K562 (cell line): ENCODE measurements around the gene NAPEPLD. TPM values are rescaled to one million over a fixed set of nuclear protein-coding genes. Genes with fewer than 3 reads are reported as not detected.

Source experiments
- ARID3A ChIP-seq: IDR thresholded peaks from 2 replicates; pipeline ENCODE4 v1.6.1; 2012; ENCODE audit warnings: low read depth, low read length, improper control_type of control experiment, borderline replicate concordance
- ARNT ChIP-seq, 2 experiments: fragments of 450-650 bp; IDR thresholded peaks; 2 replicates each; pipeline ENCODE4 v1.6.1; 2016; ENCODE audit warnings: mild to moderate bottlenecking in 1 of 2
- BRD4 ChIP-seq: fragments of 200-600 bp; sonication (generic); IDR thresholded peaks from 2 replicates; pipeline ENCODE4 v1.6.1; 2017; ENCODE audit warnings: inconsistent platforms
- CGGBP1 ChIP-seq: fragments of 250-450 bp; sonication (Bioruptor Pico); IDR thresholded peaks from 2 replicates; pipeline ENCODE4 v1.9.0; 2021; ENCODE audit warnings: mild to moderate bottlenecking
- CHCHD3 ChIP-seq: fragments of 250-450 bp; sonication (Bioruptor Pico); IDR thresholded peaks from 2 replicates; pipeline ENCODE4 v2.1.2; 2022; ENCODE audit warnings: mild to moderate bottlenecking
- ERF ChIP-seq: fragments of 450-650 bp; formaldehyde crosslinking; IDR thresholded peaks from 2 replicates; pipeline ENCODE4 v1.4.0; 2020; ENCODE audit warnings: mild to moderate bottlenecking, mixed read lengths
- FOXA1 ChIP-seq: fragments of 450-650 bp; IDR thresholded peaks from 2 replicates; pipeline ENCODE4 v1.6.1; 2016; ENCODE audit warnings: mild to moderate bottlenecking, borderline replicate concordance
- FOXK2 ChIP-seq, 2 experiments: fragments of 450-650 bp; IDR thresholded peaks in 1 of 2; conservative IDR thresholded peaks in 1 of 2; 2 replicates each; pipeline ENCODE4 v1.6.1; 2016; ENCODE audit warnings: low read depth in 2 of 2, mild to moderate bottlenecking in 1 of 2
- GMEB1 ChIP-seq: fragments of 250-450 bp; sonication (Bioruptor Pico); IDR thresholded peaks from 2 replicates; pipeline ENCODE4 v1.4.0; 2020; ENCODE audit warnings: mild to moderate bottlenecking
- HINFP ChIP-seq: fragments of 450-650 bp; conservative IDR thresholded peaks from 2 replicates; pipeline ENCODE4 v1.6.1; 2016; ENCODE audit warnings: missing genetic modification characterization, low read depth, mild to moderate bottlenecking, control low read depth, missing compliant biosample characterization
- NR2C2 ChIP-seq, 2 experiments: fragments of 200-800 bp in 1 of 2; sonication (Bioruptor generic) in 1 of 2; sonication (generic) in 1 of 2; formaldehyde crosslinking in 1 of 2; IDR thresholded peaks; 2 replicates each; pipeline versions ENCODE4 v1.6.1 to v1.8.0; 2016 to 2022; ENCODE audit warnings: mild to moderate bottlenecking in 1 of 2, missing compliant biosample characterization in 1 of 2, missing genetic modification characterization in 1 of 2, missing genetic modification reagents in 1 of 2
- PCBP2 ChIP-seq: fragments of 200-400 bp; formaldehyde crosslinking; IDR thresholded peaks from 2 replicates; pipeline ENCODE4 v1.6.1; 2018; ENCODE audit warnings: low read length, low read depth, mild to moderate bottlenecking, moderate library complexity; ENCODE audit not compliant: poor library complexity, severe bottlenecking
- RNF2 ChIP-seq: sonication (generic); IDR thresholded peaks from 2 replicates; pipeline ENCODE4 v1.6.1; 2016
- SMARCA4 ChIP-seq: fragments of 450-650 bp; IDR thresholded peaks from 2 replicates; pipeline ENCODE4 v1.6.1; 2016
- SMC3 ChIP-seq: conservative IDR thresholded peaks from 2 replicates; pipeline ENCODE4 v1.6.1; 2011; ENCODE audit warnings: low read depth, low read length, improper control_type of control experiment; ENCODE audit not compliant: insufficient read depth
- TRIM25 ChIP-seq: fragments of 450-650 bp; IDR thresholded peaks from 2 replicates; pipeline ENCODE4 v1.7.0; 2016; ENCODE audit warnings: borderline replicate concordance
- ZNF384 ChIP-seq: IDR thresholded peaks from 2 replicates; pipeline ENCODE4 v1.6.1; 2012; ENCODE audit warnings: low read depth, low read length, improper control_type of control experiment
- ZSCAN29 ChIP-seq: fragments of 450-650 bp; IDR thresholded peaks from 2 replicates; pipeline ENCODE4 v1.6.1; 2017
- polyA plus RNA-seq, 8 experiments: library from polyadenylated mRNA; depleted of rRNA in 4 of 8; stranded (reverse) in 5 of 8; unstranded in 3 of 8; fragments of >200 nt; fragmentation: Nextera tagmentation in 2 of 8; fragmentation: Illumina TruSeq in 1 of 8; extraction: Ambion mirVana in 2 of 8; extraction: Trizol in 1 of 8; gene quantifications; 2 replicates each; pipeline versions ENCODE4 v1.2.1 to v1.2.3, GENCODE V29; 2011 to 2014; ENCODE audit warnings: inconsistent platforms in 1 of 8, missing spikeins in 1 of 8
- total RNA-seq, 7 experiments: library from RNA; depleted of rRNA in 6 of 7; stranded (reverse); fragments of >200 nt in 6 of 7; fragmentation: Illumina TruSeq in 2 of 7; extraction: Trizol in 2 of 7; gene quantifications; 2 replicates each; pipeline versions ENCODE4 v1.2.1 to v1.2.3, GENCODE V29; 2011 to 2021; ENCODE audit warnings: low replicate concordance in 1 of 7

NAPEPLD gene
- total and polyA plus RNA-seq, 9 of the 15 experiments (the other 6 are each of a cell fraction or from before 2014, with no cell fraction given), result 3.2 to 11.0 (median 7.5) TPM

GRCh38 chr7:103119791-103120291 lies 29.1 kb downstream of the NAPEPLD start (continued):
- peak; percentile 98 for TF ChIP-seq SMARCA4
- peak; percentile 90 to 99 for TF ChIP-seq ARNT (IDR thresholded peaks at IDR 0.05)
- no peak for TF ChIP-seq GMEB1 (CRISPR knock-in tag)
- peak; percentile 88 for TF ChIP-seq ARID3A
- no peak for TF ChIP-seq FOXA1
- TF ChIP-seq HINFP (tag), result no peak
- no peak for TF ChIP-seq SMC3
- no peak for TF ChIP-seq BRD4
- no peak for TF ChIP-seq ZNF384
- no peak for TF ChIP-seq CHCHD3
- no peak for TF ChIP-seq ZSCAN29
- TF ChIP-seq ERF (CRISPR knock-in tag), result no peak
- TF ChIP-seq TRIM25, result no peak
- no peak for TF ChIP-seq NR2C2 (CRISPR knock-in tag; IDR thresholded peaks at IDR 0.05)
- TF ChIP-seq NR2C2 (tag; IDR thresholded peaks at IDR 0.05), result no peak
- TF ChIP-seq CGGBP1 (CRISPR knock-in tag), result no peak
- TF ChIP-seq PCBP2, result no peak
- TF ChIP-seq RNF2, result peak; percentile 96
- TF ChIP-seq FOXK2 (conservative IDR thresholded peaks at IDR 0.05 in 1 of 2, IDR thresholded peaks at IDR 0.05 in 1 of 2; ENCODE audit: low read depth in 2 of 2), result peak; percentile 74 to 77
